SK-N-SH (cell line): ENCODE results near the gene FAM107A. TPM values are rescaled to one million over a fixed set of nuclear protein-coding genes. Genes with fewer than 3 reads are reported as not detected.

Source experiments
- CTCF ChIA-PET: fragments of 300-600, 350-600 bp; formaldehyde crosslinking; extraction: SDS; loops from one replicate; lab custom pipeline; 2021; lab: Yijun Ruan, JAX
- POLR2A ChIA-PET: fragments of 350-600 bp; sonication (Branson Sonifier 250); formaldehyde crosslinking; extraction: SDS; loops from one replicate; lab custom pipeline; 2020; ENCODE audit warnings: antibody characterized with exemption, inconsistent platforms; lab: Yijun Ruan, JAX
- DNase-seq: peaks from one replicate; pipeline ENCODE4 v3.0.0; 2012
- H2AFZ ChIP-seq: fragments of 200-600 bp; sonication (generic); 2 replicates; pipeline ENCODE4 v1.8.1; 2016; ENCODE audit warnings: antibody characterized with exemption, mild to moderate bottlenecking, low read depth
- H3F3A ChIP-seq: fragments of 200-600 bp; sonication (generic); replicated peaks from 2 replicates; pipeline ENCODE3; 2016; ENCODE audit warnings: antibody characterized with exemption, mild to moderate bottlenecking; ENCODE audit not compliant: insufficient read depth
- H3K27ac ChIP-seq, 2 experiments: fragments of 200-500 bp in 1 of 2; fragments of 200-600 bp in 1 of 2; sonication (Bioruptor generic) in 1 of 2; sonication (generic), shearing (Covaris generic) in 1 of 2; 2 replicates each; pipeline versions ENCODE4 v1.5.1 to v1.6.1; 2014 to 2016; ENCODE audit warnings: low read depth in 2 of 2, inconsistent platforms in 1 of 2, low read length in 1 of 2, mild to moderate bottlenecking in 1 of 2, mixed read lengths in 1 of 2
- H3K27me3 ChIP-seq: fragments of 200-600 bp; sonication (generic), shearing (Covaris generic); 2 replicates; pipeline ENCODE4 v1.6.1; 2016; ENCODE audit warnings: mixed run types; ENCODE audit not compliant: insufficient read depth
- H3K36me3 ChIP-seq, 2 experiments: fragments of 200-500 bp in 1 of 2; fragments of 200-600 bp in 1 of 2; sonication (Bioruptor generic) in 1 of 2; sonication (generic) in 1 of 2; replicated peaks in 1 of 2; 2 replicates each; pipeline versions ENCODE3 to v1.5.1; 2014 to 2016; ENCODE audit warnings: low read length in 1 of 2, mild to moderate bottlenecking in 1 of 2; ENCODE audit not compliant: insufficient read depth in 2 of 2, control insufficient read depth in 1 of 2
- H3K4me1 ChIP-seq, 2 experiments: fragments of 200-500 bp in 1 of 2; fragments of 200-600 bp in 1 of 2; sonication (Bioruptor generic) in 1 of 2; sonication (generic), shearing (Covaris generic) in 1 of 2; 2 replicates each; pipeline versions ENCODE4 v1.5.1 to v1.6.1; 2014 to 2016; ENCODE audit warnings: low read depth in 1 of 2, low read length in 1 of 2, mixed run types in 1 of 2; ENCODE audit not compliant: insufficient read depth in 2 of 2, control insufficient read depth in 1 of 2
- H3K4me2 ChIP-seq: fragments of 200-600 bp; sonication (generic), shearing (Covaris generic); 2 replicates; pipeline ENCODE4 v1.6.1; 2017; ENCODE audit warnings: mixed run types
- H3K4me3 ChIP-seq, 2 experiments: fragments of 200-500 bp in 1 of 2; fragments of 200-600 bp in 1 of 2; sonication (Bioruptor generic) in 1 of 2; sonication (generic), shearing (Covaris generic) in 1 of 2; 2 replicates each; pipeline versions ENCODE4 v1.5.1 to v1.8.1; 2014 to 2016; ENCODE audit warnings: low read depth in 2 of 2, inconsistent platforms in 1 of 2, low read length in 1 of 2, mild to moderate bottlenecking in 1 of 2, mixed read lengths in 1 of 2, moderate library complexity in 1 of 2
- H3K79me2 ChIP-seq: fragments of 200-600 bp; sonication (generic); 2 replicates; pipeline ENCODE4 v1.8.1; 2017; ENCODE audit warnings: mild to moderate bottlenecking; ENCODE audit not compliant: insufficient read depth
- H3K9ac ChIP-seq: fragments of 200-600 bp; sonication (generic); 2 replicates; pipeline ENCODE4 v1.6.1; 2017; ENCODE audit warnings: mixed run types
- H3K9me2 ChIP-seq: fragments of 200-600 bp; sonication (generic); 2 replicates; pipeline ENCODE4 v1.6.1; 2017; ENCODE audit warnings: mixed run types
- H3K9me3 ChIP-seq: fragments of 200-600 bp; sonication (generic); 2 replicates; pipeline ENCODE4 v1.6.1; 2017; ENCODE audit warnings: mixed run types, mild to moderate bottlenecking, moderate library complexity
- H4K20me1 ChIP-seq: fragments of 200-600 bp; sonication (generic); 2 replicates; pipeline ENCODE4 v1.6.1; 2017; ENCODE audit warnings: mild to moderate bottlenecking, mixed run types; ENCODE audit not compliant: insufficient read depth
- ELF1 ChIP-seq: IDR thresholded peaks from 2 replicates; pipeline ENCODE4 v1.4.0; 2012
- GATA2 ChIP-seq: sonication (generic); formaldehyde crosslinking; IDR thresholded peaks from 2 replicates; pipeline ENCODE4 v1.5.0; 2020; ENCODE audit warnings: mild to moderate bottlenecking, missing genetic modification reagents
- MXI1 ChIP-seq: IDR thresholded peaks from 2 replicates; pipeline ENCODE4 v1.6.1; 2012; ENCODE audit warnings: mild to moderate bottlenecking, low read depth, low read length, improper control_type of control experiment
- NFIC ChIP-seq: IDR thresholded peaks from 2 replicates; pipeline ENCODE4 v1.4.0; 2012; ENCODE audit warnings: borderline replicate concordance
- NRF1 ChIP-seq: IDR thresholded peaks from 2 replicates; pipeline ENCODE4 v1.6.1; 2012; ENCODE audit warnings: low read depth, mild to moderate bottlenecking, low read length
- RAD21 ChIP-seq: IDR thresholded peaks from 2 replicates; pipeline ENCODE4 v1.6.1; 2012; ENCODE audit warnings: mild to moderate bottlenecking, low read length
- TCF12 ChIP-seq: IDR thresholded peaks from 2 replicates; pipeline ENCODE4 v1.4.0; 2012
- TEAD4 ChIP-seq: IDR thresholded peaks from 2 replicates; pipeline ENCODE4 v1.4.0; 2012; ENCODE audit warnings: mild to moderate bottlenecking, borderline replicate concordance; ENCODE audit not compliant: insufficient read depth
- YY1 ChIP-seq: IDR thresholded peaks from 2 replicates; pipeline ENCODE4 v1.4.0; 2012; ENCODE audit warnings: low read depth, mild to moderate bottlenecking
- WGBS: methylation state at CpG from one replicate; pipeline ENCODE4 v1.1.6; 2017; ENCODE audit warnings: low lambda C conversion rate; 5-methylcytosine and 5-hydroxymethylcytosine counted together
- polyA plus RNA-seq, 3 experiments: library from polyadenylated mRNA; depleted of rRNA; stranded (reverse); fragments of >200 nt; gene quantifications; 2 replicates each; pipeline ENCODE4 v1.2.3, GENCODE V29; 2012
- TF ChIP-seq, protein P1 (sequence below): fragments of 150-350 bp; IDR thresholded peaks from 2 replicates; pipeline ENCODE4 v1.6.1; 2017; ENCODE audit warnings: antibody characterized with exemption, low read length, low read depth, borderline replicate concordance
- TF ChIP-seq, protein P2 (sequence below): IDR thresholded peaks from 2 replicates; pipeline ENCODE4 v1.4.0; 2012; ENCODE audit warnings: low read depth
- TF ChIP-seq, protein P3 (sequence below): fragments of 200-600 bp; sonication (generic); IDR thresholded peaks from 2 replicates; pipeline ENCODE4 v1.6.1; 2017; ENCODE audit warnings: antibody characterized with exemption, mild to moderate bottlenecking, moderate library complexity

FAM107A gene
- polyA plus RNA-seq, 1 of the 3 experiments (the other 2 are of a cell fraction): 0.02 TPM

DNA sequence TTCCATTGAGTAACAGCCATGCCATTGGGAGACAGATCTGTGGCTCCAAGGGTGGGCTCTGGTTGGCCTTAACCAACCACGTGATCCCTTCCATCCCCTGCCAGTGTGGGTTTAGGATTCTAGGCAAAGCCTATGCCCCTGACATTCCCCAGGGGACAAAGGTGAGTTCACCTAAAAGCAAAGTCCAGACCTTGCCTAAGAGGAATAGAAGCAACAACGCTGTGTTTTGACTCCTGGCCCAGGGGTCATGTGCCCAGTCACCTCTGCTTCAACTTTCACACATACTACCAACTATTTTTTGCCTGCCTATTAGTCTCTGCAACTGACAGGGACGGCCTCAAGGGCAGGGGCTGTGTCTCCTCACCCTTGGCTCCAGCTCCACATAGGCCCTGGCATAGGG lies 47.4 kb upstream of the FAM107A start:
- H3K4me3 ChIP-seq: no peak overlapping the region
- peaks cover 19 to 31% of the 10 kb centered on the region in 2 experiments; a peak in 3 of 4 replicates for H3K4me1 ChIP-seq
- no peak overlapping the region for H3K27ac ChIP-seq
- no peaks in the 10 kb centered on the region for H3K36me3 ChIP-seq
- H3F3A ChIP-seq: peaks cover 16% of the 10 kb centered on the region
- no peak overlapping the region for H2AFZ ChIP-seq
- no peaks in the 10 kb centered on the region for H4K20me1 ChIP-seq
- CTCF ChIA-PET: interaction anchor here (16.4 kb wide), 1 partner anchor 53 kb away, joined by 446 read pairs; the partner anchor contains the start of gene FAM107A
- POLR2A ChIA-PET: no interaction called here
- 54% methylated on average over 2 of the region's 3 CpGs for WGBS
- TF ChIP-seq RAD21 (no peak), MXI1 (no peak), YY1 (no peak), NRF1 (no peak), TEAD4 (no peak), GATA2 (no peak), TCF12 (no peak), ELF1 (no peak)
- TF ChIP-seq, protein P1, sequence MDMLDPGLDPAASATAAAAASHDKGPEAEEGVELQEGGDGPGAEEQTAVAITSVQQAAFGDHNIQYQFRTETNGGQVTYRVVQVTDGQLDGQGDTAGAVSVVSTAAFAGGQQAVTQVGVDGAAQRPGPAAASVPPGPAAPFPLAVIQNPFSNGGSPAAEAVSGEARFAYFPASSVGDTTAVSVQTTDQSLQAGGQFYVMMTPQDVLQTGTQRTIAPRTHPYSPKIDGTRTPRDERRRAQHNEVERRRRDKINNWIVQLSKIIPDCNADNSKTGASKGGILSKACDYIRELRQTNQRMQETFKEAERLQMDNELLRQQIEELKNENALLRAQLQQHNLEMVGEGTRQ: no peak
- TF ChIP-seq, protein P2, sequence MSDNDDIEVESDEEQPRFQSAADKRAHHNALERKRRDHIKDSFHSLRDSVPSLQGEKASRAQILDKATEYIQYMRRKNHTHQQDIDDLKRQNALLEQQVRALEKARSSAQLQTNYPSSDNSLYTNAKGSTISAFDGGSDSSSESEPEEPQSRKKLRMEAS: no peak
- TF ChIP-seq, all 33 proteins: peak for 0
- Histone ChIP-seq H3K9ac (no peak overlapping the region), H3K9me2 (no peaks in the 10 kb centered on the region), H3K27me3 (no peaks in the 10 kb centered on the region), H3K9me3 (no peaks in the 10 kb centered on the region), H3K4me2 (no peak overlapping the region), H3K79me2 (no peaks in the 10 kb centered on the region)
- DNase-seq: no peak

DNA sequence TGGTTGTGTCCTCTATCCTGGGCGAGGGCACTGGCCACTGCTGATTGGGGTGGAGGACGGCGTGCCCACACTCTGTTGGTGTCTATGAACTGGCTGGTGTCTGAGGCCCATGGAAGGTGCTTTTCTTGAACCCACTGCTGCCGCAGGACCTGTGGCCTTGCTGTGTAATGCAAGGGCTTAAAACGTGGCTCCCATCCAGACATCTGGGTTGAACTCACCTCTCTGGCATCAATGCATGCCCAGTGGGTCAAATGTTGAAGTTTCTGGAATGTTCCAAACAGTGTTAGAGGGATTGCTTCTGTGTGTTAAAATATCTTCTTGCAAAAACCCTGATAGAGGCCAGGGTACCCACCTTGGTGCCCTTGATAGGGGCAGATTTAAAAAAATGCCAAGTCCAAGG lies 46.8 kb upstream of the FAM107A start:
- no peak overlapping the region for H3K4me2 ChIP-seq
- H2AFZ ChIP-seq: no peak overlapping the region
- 69% methylated on average over 4 of the region's 5 CpGs for WGBS
- POLR2A ChIA-PET: no interaction called here
- no peaks in the 10 kb centered on the region for H3K9me3 ChIP-seq
- H3F3A ChIP-seq: peaks cover 10% of the 10 kb centered on the region
- DNase-seq: no peak
- H3K27ac ChIP-seq: no peak overlapping the region
- peaks cover 15 to 28% of the 10 kb centered on the region in 2 experiments; a peak in 3 of 4 replicates for H3K4me1 ChIP-seq
- TF ChIP-seq, protein P3, sequence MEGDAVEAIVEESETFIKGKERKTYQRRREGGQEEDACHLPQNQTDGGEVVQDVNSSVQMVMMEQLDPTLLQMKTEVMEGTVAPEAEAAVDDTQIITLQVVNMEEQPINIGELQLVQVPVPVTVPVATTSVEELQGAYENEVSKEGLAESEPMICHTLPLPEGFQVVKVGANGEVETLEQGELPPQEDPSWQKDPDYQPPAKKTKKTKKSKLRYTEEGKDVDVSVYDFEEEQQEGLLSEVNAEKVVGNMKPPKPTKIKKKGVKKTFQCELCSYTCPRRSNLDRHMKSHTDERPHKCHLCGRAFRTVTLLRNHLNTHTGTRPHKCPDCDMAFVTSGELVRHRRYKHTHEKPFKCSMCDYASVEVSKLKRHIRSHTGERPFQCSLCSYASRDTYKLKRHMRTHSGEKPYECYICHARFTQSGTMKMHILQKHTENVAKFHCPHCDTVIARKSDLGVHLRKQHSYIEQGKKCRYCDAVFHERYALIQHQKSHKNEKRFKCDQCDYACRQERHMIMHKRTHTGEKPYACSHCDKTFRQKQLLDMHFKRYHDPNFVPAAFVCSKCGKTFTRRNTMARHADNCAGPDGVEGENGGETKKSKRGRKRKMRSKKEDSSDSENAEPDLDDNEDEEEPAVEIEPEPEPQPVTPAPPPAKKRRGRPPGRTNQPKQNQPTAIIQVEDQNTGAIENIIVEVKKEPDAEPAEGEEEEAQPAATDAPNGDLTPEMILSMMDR: no peak
- no peak for TF ChIP-seq NFIC
- CTCF ChIA-PET: interaction anchor here (16.4 kb wide), 1 partner anchor 53 kb away, joined by 446 read pairs; the partner anchor contains the start of gene FAM107A
- no peaks in the 10 kb centered on the region for H3K9me2 ChIP-seq
- H3K4me3 ChIP-seq: no peak overlapping the region
- H4K20me1 ChIP-seq: no peaks in the 10 kb centered on the region
- H3K79me2 ChIP-seq: no peaks in the 10 kb centered on the region
- H3K36me3 ChIP-seq: no peaks in the 10 kb centered on the region
- no peak overlapping the region for H3K9ac ChIP-seq
- H3K27me3 ChIP-seq: no peaks in the 10 kb centered on the region
